ENCODE measurements around the gene NAMPT.

The NAMPT gene

DNA sequence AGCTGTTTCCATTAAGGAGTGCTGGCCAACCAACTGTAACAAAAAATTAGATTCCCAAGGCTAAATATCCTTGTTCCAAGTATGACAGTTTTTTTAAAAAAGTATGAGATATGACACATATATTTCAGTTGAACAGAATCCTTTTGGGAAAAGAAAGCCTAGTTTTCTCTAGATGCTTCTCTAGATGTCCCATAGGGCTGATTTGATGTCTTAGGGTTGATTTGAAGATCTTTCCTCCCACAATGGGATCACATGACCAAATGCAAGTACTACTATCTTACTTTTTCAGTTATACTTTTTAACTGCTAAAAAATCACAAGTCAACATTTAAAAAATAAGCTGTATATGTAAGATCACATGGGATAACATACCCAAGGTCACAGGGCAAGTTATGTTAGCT, 3.7 kb downstream of the NAMPT start:
- DNase-seq (ENCODE audit: low read depth), result no peak
- TF ChIP-seq, protein P1, sequence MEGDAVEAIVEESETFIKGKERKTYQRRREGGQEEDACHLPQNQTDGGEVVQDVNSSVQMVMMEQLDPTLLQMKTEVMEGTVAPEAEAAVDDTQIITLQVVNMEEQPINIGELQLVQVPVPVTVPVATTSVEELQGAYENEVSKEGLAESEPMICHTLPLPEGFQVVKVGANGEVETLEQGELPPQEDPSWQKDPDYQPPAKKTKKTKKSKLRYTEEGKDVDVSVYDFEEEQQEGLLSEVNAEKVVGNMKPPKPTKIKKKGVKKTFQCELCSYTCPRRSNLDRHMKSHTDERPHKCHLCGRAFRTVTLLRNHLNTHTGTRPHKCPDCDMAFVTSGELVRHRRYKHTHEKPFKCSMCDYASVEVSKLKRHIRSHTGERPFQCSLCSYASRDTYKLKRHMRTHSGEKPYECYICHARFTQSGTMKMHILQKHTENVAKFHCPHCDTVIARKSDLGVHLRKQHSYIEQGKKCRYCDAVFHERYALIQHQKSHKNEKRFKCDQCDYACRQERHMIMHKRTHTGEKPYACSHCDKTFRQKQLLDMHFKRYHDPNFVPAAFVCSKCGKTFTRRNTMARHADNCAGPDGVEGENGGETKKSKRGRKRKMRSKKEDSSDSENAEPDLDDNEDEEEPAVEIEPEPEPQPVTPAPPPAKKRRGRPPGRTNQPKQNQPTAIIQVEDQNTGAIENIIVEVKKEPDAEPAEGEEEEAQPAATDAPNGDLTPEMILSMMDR (conservative IDR thresholded peaks at IDR 0.05; ENCODE audit: low read depth, low read length), result no peak
- no peak overlapping the region for H3K4me3 ChIP-seq (ENCODE audit: low read depth, low read length)

DNA sequence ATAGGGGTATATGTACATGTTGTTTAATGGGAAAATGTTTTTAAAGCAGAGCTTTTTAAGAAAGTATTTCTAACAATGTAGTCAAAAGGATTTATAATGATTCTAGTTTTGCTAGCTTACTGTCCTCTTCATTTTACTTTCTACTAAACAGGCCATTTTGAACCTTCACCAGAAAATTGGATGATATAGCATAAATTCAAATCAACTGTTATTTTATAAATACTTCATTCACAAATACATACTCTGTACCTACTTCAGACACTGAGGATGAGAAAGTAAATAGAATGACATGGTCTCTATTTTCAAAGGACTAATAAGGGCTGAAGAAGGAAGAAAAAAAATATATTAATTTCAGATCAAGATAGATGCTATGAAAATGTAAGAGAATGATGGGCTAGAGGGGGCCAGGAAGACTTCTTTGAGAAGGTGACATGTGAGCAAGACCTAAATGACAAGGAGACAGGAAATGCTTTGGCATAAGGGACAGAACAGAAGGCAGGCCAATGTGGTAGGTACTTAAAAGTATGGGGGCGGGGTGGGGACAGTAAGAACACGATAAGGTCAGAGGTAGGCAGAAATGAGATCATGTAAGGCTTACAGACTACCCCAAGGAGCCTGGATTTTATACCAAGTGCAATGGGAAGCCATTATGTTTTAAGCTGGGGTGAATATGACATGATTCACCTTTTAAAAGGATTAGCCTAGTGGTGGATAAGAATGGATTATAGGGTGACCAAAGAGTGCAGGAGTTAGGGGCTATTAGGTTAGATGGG, 5.2 kb downstream of the NAMPT start:
- TF ChIP-seq, protein P1 (conservative IDR thresholded peaks at IDR 0.05; ENCODE audit: low read depth, low read length), result no peak

GRCh38 chr7:106278695-106279094, 6.1 kb downstream of the NAMPT start:
- peak; percentile 29 for DNase-seq (ENCODE audit: low read depth)
- TF ChIP-seq, protein P1 (conservative IDR thresholded peaks at IDR 0.05; ENCODE audit: low read depth, low read length), result no peak
- H3K4me3 ChIP-seq (ENCODE audit: low read depth, low read length), result no peak overlapping the region

More for the DNA sequence above, 5.2 kb downstream of the NAMPT start:
- DNase-seq (ENCODE audit: low read depth), result peak; percentile 0
- H3K4me3 ChIP-seq (ENCODE audit: low read depth, low read length), result no peak overlapping the region

DNA sequence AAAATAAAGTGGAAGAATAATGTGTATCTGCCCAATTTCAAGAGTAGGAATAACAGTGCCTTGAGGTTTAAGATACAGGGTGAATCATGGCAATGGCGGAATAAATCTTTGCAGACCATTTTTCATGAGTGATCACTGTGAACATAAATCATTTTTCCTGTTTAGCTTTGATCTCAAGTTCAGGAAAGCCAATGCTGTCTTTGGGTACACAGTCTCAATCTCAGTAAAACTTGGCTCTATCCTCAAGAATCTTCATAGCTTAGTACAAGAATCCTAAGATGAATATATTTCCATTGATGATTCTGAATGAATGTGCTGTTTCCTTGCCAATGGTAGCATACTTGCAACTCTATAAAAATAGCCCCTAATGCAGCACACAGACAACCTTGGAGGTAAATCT, 6.8 kb downstream of the NAMPT start:
- TF ChIP-seq, protein P1 (conservative IDR thresholded peaks at IDR 0.05; ENCODE audit: low read depth, low read length), result no peak
- DNase-seq (ENCODE audit: low read depth), result peak; percentile 19
- no peak overlapping the region for H3K4me3 ChIP-seq (ENCODE audit: low read depth, low read length)

DNA sequence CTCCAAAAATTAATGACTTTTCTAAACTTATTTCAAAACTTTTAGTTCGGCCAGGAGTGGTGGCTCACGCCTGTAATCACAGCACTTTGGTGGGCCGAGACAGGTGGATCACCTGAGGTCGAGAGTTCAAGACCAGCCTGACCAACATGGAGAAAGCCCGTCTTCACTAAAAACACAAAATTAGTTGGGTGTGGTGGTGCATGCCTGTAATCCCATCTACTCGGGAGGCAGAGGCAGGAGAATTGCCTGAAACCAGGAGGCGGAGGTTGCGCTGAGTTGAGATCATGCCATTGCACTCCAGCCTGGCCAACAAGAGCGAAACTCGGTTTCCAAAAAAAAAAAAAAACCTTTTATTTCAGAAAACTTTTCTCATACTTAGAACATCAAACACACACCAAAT, 8.3 kb downstream of the NAMPT start:
- TF ChIP-seq, protein P1 (conservative IDR thresholded peaks at IDR 0.05; ENCODE audit: low read depth, low read length), result no peak
- H3K4me3 ChIP-seq (ENCODE audit: low read depth, low read length), result no peak overlapping the region
- no peak for DNase-seq (ENCODE audit: low read depth)

GRCh38 chr7:106273009-106273668, 11.6 kb downstream of the NAMPT start:
- H3K4me3 ChIP-seq (ENCODE audit: low read depth, low read length), result no peak overlapping the region
- TF ChIP-seq, protein P1 (conservative IDR thresholded peaks at IDR 0.05; ENCODE audit: low read depth, low read length), result no peak
- no peak for DNase-seq (ENCODE audit: low read depth)
